HepG2 (cell line): ENCODE data around the gene FZD8. TPM values are rescaled to one million over a fixed set of nuclear protein-coding genes. Genes with fewer than 3 reads are reported as not detected.

ENCODE experiments used
- AKAP8 ChIP-seq: sonication (generic); formaldehyde crosslinking; IDR thresholded peaks from 2 replicates; pipeline ENCODE4 v1.5.1; 2020; ENCODE audit warnings: mild to moderate bottlenecking, missing genetic modification reagents
- ATAD3A ChIP-seq: sonication (generic); formaldehyde crosslinking; IDR thresholded peaks from 2 replicates; pipeline ENCODE4 v1.4.0; 2020; ENCODE audit warnings: missing genetic modification reagents
- BORCS8-MEF2B ChIP-seq: sonication (generic); formaldehyde crosslinking; IDR thresholded peaks from 2 replicates; pipeline ENCODE4 v1.8.0; 2022; ENCODE audit warnings: mild to moderate bottlenecking, missing genetic modification reagents
- E2F1 ChIP-seq: sonication (generic); formaldehyde crosslinking; IDR thresholded peaks from 2 replicates; pipeline ENCODE4 v1.5.0; 2020; ENCODE audit warnings: missing genetic modification reagents
- EHMT2 ChIP-seq: fragments of 200-600 bp; sonication (generic); IDR thresholded peaks from 2 replicates; pipeline ENCODE4 v1.7.0; 2017; ENCODE audit warnings: antibody characterized with exemption, low read depth, low read length, borderline replicate concordance
- ELF1 ChIP-seq: sonication (generic); formaldehyde crosslinking; IDR thresholded peaks from 2 replicates; pipeline ENCODE4 v1.4.0; 2020; ENCODE audit warnings: missing genetic modification reagents
- EZH2 ChIP-seq: conservative IDR thresholded peaks from 2 replicates; pipeline ENCODE4 v1.6.1; 2012; ENCODE audit warnings: mild to moderate bottlenecking, low read depth, low read length, moderate library complexity
- HNF1A ChIP-seq, 2 experiments: sonication (generic) in 1 of 2; formaldehyde crosslinking in 1 of 2; IDR thresholded peaks; 2 replicates each; pipeline versions ENCODE4 v1.4.0 to v1.6.1; 2016 to 2020; ENCODE audit warnings: borderline replicate concordance in 1 of 2, low read depth in 1 of 2, mild to moderate bottlenecking in 1 of 2, missing genetic modification reagents in 1 of 2
- HNRNPLL ChIP-seq: fragments of 200-400 bp; formaldehyde crosslinking; IDR thresholded peaks from 2 replicates; pipeline ENCODE4 v1.6.1; 2017; ENCODE audit warnings: mild to moderate bottlenecking, low read depth, low read length; ENCODE audit not compliant: poor library complexity, severe bottlenecking
- HOXA5 ChIP-seq: sonication (generic); formaldehyde crosslinking; IDR thresholded peaks from 2 replicates; pipeline ENCODE4 v1.4.0; 2020; ENCODE audit warnings: missing genetic modification reagents
- IRF1 ChIP-seq: sonication (generic); formaldehyde crosslinking; IDR thresholded peaks from 2 replicates; pipeline ENCODE4 v1.4.0; 2020; ENCODE audit warnings: low read depth, mild to moderate bottlenecking, missing genetic modification reagents
- KDM2A ChIP-seq: sonication (generic); formaldehyde crosslinking; IDR thresholded peaks from 2 replicates; pipeline ENCODE4 v1.4.0; 2020; ENCODE audit warnings: low read depth, missing genetic modification reagents, borderline replicate concordance
- KLF13 ChIP-seq: sonication (generic); formaldehyde crosslinking; IDR thresholded peaks from 2 replicates; pipeline ENCODE4 v1.4.0; 2020; ENCODE audit warnings: mild to moderate bottlenecking, missing genetic modification reagents
- SMC3 ChIP-seq: IDR thresholded peaks from 2 replicates; pipeline ENCODE4 v1.6.1; 2011; ENCODE audit warnings: low read length, improper control_type of control experiment
- SRSF4 ChIP-seq: fragments of 200-400 bp; formaldehyde crosslinking; IDR thresholded peaks from one replicate; pipeline ENCODE4 v1.6.1; 2018; ENCODE audit warnings: mild to moderate bottlenecking, low read depth, low read length, moderate library complexity; ENCODE audit not compliant: poor library complexity, severe bottlenecking
- WIZ ChIP-seq: sonication (generic); formaldehyde crosslinking; IDR thresholded peaks from 2 replicates; pipeline ENCODE4 v1.5.1; 2020; ENCODE audit warnings: mild to moderate bottlenecking, missing genetic modification reagents
- ZNF24 ChIP-seq: fragments of 450-650 bp; IDR thresholded peaks from 2 replicates; pipeline ENCODE4 v1.6.1; 2017; ENCODE audit warnings: antibody characterized with exemption, mild to moderate bottlenecking
- ZNF280D ChIP-seq: sonication (generic); formaldehyde crosslinking; IDR thresholded peaks from 2 replicates; pipeline ENCODE4 v1.5.1; 2020; ENCODE audit warnings: mild to moderate bottlenecking, missing genetic modification reagents
- ZNF552 ChIP-seq: sonication (generic); formaldehyde crosslinking; IDR thresholded peaks from 2 replicates; pipeline ENCODE4 v1.9.0; 2022; ENCODE audit warnings: missing genetic modification reagents, mild to moderate bottlenecking, borderline replicate concordance
- polyA plus RNA-seq, 8 experiments: library from polyadenylated mRNA; depleted of rRNA in 3 of 8; stranded (reverse) in 7 of 8; unstranded in 1 of 8; fragments of >200 nt; fragmentation: Illumina TruSeq in 4 of 8; extraction: Trizol in 4 of 8; gene quantifications; 2 replicates each; pipeline versions ENCODE4 v1.2.1 to v1.2.3, GENCODE V29; 2011 to 2016; ENCODE audit warnings: low read depth in 4 of 8, missing spikeins in 1 of 8, mixed read lengths in 1 of 8; ENCODE audit not compliant: insufficient read depth in 1 of 8
- total RNA-seq, 5 experiments: library from RNA; depleted of rRNA; stranded (reverse); fragments of >200 nt; fragmentation: Illumina TruSeq; extraction: Trizol; gene quantifications; 2 replicates each; pipeline ENCODE4 v1.2.3, GENCODE V29; 2016; ENCODE audit warnings: low read depth in 1 of 5

The FZD8 gene
- total and polyA plus RNA-seq, 2 of the 13 experiments (the other 11 are each of a cell fraction or from before 2014, with no cell fraction given): 0.05 to 0.07 TPM

GRCh38 chr10:35635576-35635975 is 6.5 kb downstream of the FZD8 start (continued):
- TF ChIP-seq SRSF4 (no peak), HNRNPLL (no peak), EHMT2 (no peak), ZNF280D (CRISPR knock-in tag) (no peak), ATAD3A (CRISPR knock-in tag) (no peak), ZNF552 (CRISPR knock-in tag) (no peak), SMC3 (peak; percentile 96), KLF13 (CRISPR knock-in tag) (no peak), BORCS8-MEF2B (CRISPR knock-in tag) (no peak), EZH2 (no peak), HNF1A (IDR thresholded peaks at IDR 0.05; ENCODE audit: low read depth) (no peak), HNF1A (CRISPR knock-in tag; IDR thresholded peaks at IDR 0.05; ENCODE audit: borderline replicate concordance) (no peak), ELF1 (CRISPR knock-in tag) (peak; percentile 84), E2F1 (CRISPR knock-in tag) (no peak), ZNF24 (peak; percentile 97), HOXA5 (CRISPR knock-in tag) (no peak), IRF1 (CRISPR knock-in tag) (no peak), KDM2A (CRISPR knock-in tag) (no peak), AKAP8 (CRISPR knock-in tag) (no peak), WIZ (CRISPR knock-in tag) (no peak)
